K562 (cell line): Measurements from ENCODE around the gene EEPD1. TPM values are rescaled to one million over a fixed set of nuclear protein-coding genes. Genes with fewer than 3 reads are reported as not detected.

Source experiments
- CBX5 ChIP-seq: IDR thresholded peaks from 2 replicates; pipeline ENCODE4 v1.6.1; 2014; ENCODE audit warnings: low read depth, borderline replicate concordance
- DIDO1 ChIP-seq: fragments of 450-650 bp; IDR thresholded peaks from 2 replicates; pipeline ENCODE4 v1.6.1; 2016; ENCODE audit warnings: low read depth, missing biosample characterization, missing genetic modification characterization
- HBP1 ChIP-seq: fragments of 450-650 bp; formaldehyde crosslinking; IDR thresholded peaks from 2 replicates; pipeline ENCODE4 v1.4.0; 2022; ENCODE audit warnings: missing genetic modification characterization
- HNRNPLL ChIP-seq: fragments of 200-400 bp; formaldehyde crosslinking; IDR thresholded peaks from 2 replicates; pipeline ENCODE4 v1.6.1; 2017; ENCODE audit warnings: low read length, low read depth, mild to moderate bottlenecking; ENCODE audit not compliant: poor library complexity, severe bottlenecking
- KLF16 ChIP-seq: IDR thresholded peaks from 2 replicates; pipeline ENCODE4 v1.6.1; 2016; ENCODE audit warnings: antibody characterized with exemption
- LCOR ChIP-seq: sonication (generic); formaldehyde crosslinking; IDR thresholded peaks from 2 replicates; pipeline ENCODE4 v1.8.0; 2022; ENCODE audit warnings: mild to moderate bottlenecking, missing genetic modification reagents
- NRF1 ChIP-seq, 2 experiments: fragments of 450-650 bp; IDR thresholded peaks in 1 of 2; conservative IDR thresholded peaks in 1 of 2; 2 replicates each; pipeline ENCODE4 v1.6.1; 2014; ENCODE audit warnings: mild to moderate bottlenecking in 2 of 2
- POLR2B ChIP-seq: fragments of 450-650 bp; IDR thresholded peaks from 2 replicates; pipeline ENCODE4 v1.6.1; 2018; ENCODE audit warnings: low read depth; ENCODE audit not compliant: partially characterized antibody
- RBM17 ChIP-seq: fragments of 200-400 bp; formaldehyde crosslinking; IDR thresholded peaks from 2 replicates; pipeline ENCODE4 v1.6.1; 2017; ENCODE audit warnings: low read depth, mild to moderate bottlenecking, low read length, borderline replicate concordance
- RUNX1 ChIP-seq: sonication (generic); IDR thresholded peaks from 2 replicates; pipeline ENCODE4 v1.6.1; 2016; ENCODE audit warnings: antibody characterized with exemption, low read depth
- SMARCC2 ChIP-seq: fragments of 450-650 bp; IDR thresholded peaks from 2 replicates; pipeline ENCODE4 v1.6.1; 2017; ENCODE audit warnings: antibody characterized with exemption, moderate library complexity, mild to moderate bottlenecking, low read depth
- SMC3 ChIP-seq: conservative IDR thresholded peaks from 2 replicates; pipeline ENCODE4 v1.6.1; 2011; ENCODE audit warnings: low read depth, low read length, improper control_type of control experiment; ENCODE audit not compliant: insufficient read depth
- TCF3 ChIP-seq: sonication (generic); formaldehyde crosslinking; IDR thresholded peaks from 2 replicates; pipeline ENCODE4 v1.4.0; 2020; ENCODE audit warnings: mild to moderate bottlenecking, missing genetic modification reagents
- ZNF24 ChIP-seq: fragments of 450-650 bp; IDR thresholded peaks from 2 replicates; pipeline ENCODE4 v1.6.1; 2016
- ZNF431 ChIP-seq: sonication (generic); formaldehyde crosslinking; IDR thresholded peaks from 2 replicates; pipeline ENCODE4 v1.8.0; 2022; ENCODE audit warnings: mild to moderate bottlenecking, missing genetic modification reagents
- ZNF584 ChIP-seq: fragments of 200-800 bp; sonication (Bioruptor generic); IDR thresholded peaks from 2 replicates; pipeline ENCODE4 v1.6.1; 2016; ENCODE audit warnings: low read depth, mild to moderate bottlenecking, missing genetic modification characterization, missing compliant biosample characterization
- ZNF696 ChIP-seq: fragments of 250-450 bp; sonication (Bioruptor Pico); conservative IDR thresholded peaks from 2 replicates; pipeline ENCODE4 v1.4.0; 2020; ENCODE audit warnings: mild to moderate bottlenecking, moderate library complexity
- polyA plus RNA-seq, 8 experiments: library from polyadenylated mRNA; depleted of rRNA in 4 of 8; stranded (reverse) in 5 of 8; unstranded in 3 of 8; fragments of >200 nt; fragmentation: Nextera tagmentation in 2 of 8; fragmentation: Illumina TruSeq in 1 of 8; extraction: Ambion mirVana in 2 of 8; extraction: Trizol in 1 of 8; gene quantifications; 2 replicates each; pipeline versions ENCODE4 v1.2.1 to v1.2.3, GENCODE V29; 2011 to 2014; ENCODE audit warnings: inconsistent platforms in 1 of 8, missing spikeins in 1 of 8
- total RNA-seq, 7 experiments: library from RNA; depleted of rRNA in 6 of 7; stranded (reverse); fragments of >200 nt in 6 of 7; fragmentation: Illumina TruSeq in 2 of 7; extraction: Trizol in 2 of 7; gene quantifications; 2 replicates each; pipeline versions ENCODE4 v1.2.1 to v1.2.3, GENCODE V29; 2011 to 2021; ENCODE audit warnings: low replicate concordance in 1 of 7
- TF ChIP-seq, protein P1 (sequence below): sonication (generic); formaldehyde crosslinking; IDR thresholded peaks from 2 replicates; pipeline ENCODE4 v1.8.1; 2023; ENCODE audit warnings: missing genetic modification reagents, mild to moderate bottlenecking, borderline replicate concordance
- TF ChIP-seq, protein P2 (sequence below), 3 experiments: IDR thresholded peaks in 2 of 3; conservative IDR thresholded peaks in 1 of 3; 2 replicates each; pipeline ENCODE4 v1.5.1; 2011 to 2012; ENCODE audit warnings: low read length in 3 of 3, mild to moderate bottlenecking in 3 of 3, control low read depth in 2 of 3, improper control_type of control experiment in 1 of 3, inconsistent platforms in 1 of 3, low read depth in 1 of 3, mixed read lengths in 1 of 3, moderate library complexity in 1 of 3; ENCODE audit not compliant: insufficient read depth in 2 of 3

EEPD1 gene
- total and polyA plus RNA-seq, 9 of the 15 experiments (the other 6 are each of a cell fraction or from before 2014, with no cell fraction given) = 0.01 to 1.5 (median 0.74) TPM; not detected in 1

DNA sequence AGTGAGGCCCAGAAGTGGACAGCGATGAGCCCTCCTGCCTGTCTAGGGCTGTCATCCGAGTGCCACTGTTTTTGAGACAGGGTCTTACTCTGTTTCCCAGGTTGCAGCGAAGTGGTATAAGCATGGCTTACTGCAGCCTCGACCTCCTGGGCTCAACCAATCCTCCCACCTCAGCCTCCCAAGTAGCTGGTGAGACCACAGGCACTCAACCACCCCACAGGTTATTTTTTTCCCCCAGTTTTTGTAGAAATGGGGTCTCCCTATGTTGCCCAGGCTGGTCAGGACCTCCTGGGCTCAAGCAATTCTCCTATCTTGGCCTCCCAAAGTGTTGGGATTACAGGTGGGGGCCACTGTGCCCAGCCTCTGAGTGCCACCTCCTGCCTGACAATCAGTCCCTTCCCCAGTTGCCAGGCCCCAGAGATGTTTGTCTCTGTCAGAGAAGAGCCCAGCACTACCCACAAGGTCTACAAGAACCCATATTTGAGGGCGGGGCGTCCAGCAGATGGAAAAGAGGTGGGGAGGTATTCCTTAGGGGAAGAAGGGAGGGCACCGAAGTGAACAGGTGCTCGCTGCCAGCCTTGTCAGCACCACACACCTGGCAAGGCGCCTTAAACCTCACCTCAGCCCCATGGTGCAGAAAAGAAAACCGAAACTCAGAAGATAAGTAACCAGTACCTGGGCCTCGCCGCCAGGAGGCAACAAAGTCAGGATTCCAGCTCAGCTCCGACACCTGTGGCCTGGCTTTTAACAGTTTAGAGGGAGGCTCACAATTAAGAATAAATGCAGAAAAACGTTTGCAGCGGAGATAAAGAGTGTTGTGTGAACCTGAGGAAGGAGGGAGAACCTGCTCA, 159.2 kb downstream of the EEPD1 start (continued):
- peak; percentile 61 for TF ChIP-seq SMC3
- peak; percentile 48; the same call in 1 of the 2 replicates for TF ChIP-seq DIDO1 (tag)
- TF ChIP-seq SMARCC2 = no peak
- TF ChIP-seq HNRNPLL = no peak
- TF ChIP-seq RUNX1 = no peak
- TF ChIP-seq, protein P1, sequence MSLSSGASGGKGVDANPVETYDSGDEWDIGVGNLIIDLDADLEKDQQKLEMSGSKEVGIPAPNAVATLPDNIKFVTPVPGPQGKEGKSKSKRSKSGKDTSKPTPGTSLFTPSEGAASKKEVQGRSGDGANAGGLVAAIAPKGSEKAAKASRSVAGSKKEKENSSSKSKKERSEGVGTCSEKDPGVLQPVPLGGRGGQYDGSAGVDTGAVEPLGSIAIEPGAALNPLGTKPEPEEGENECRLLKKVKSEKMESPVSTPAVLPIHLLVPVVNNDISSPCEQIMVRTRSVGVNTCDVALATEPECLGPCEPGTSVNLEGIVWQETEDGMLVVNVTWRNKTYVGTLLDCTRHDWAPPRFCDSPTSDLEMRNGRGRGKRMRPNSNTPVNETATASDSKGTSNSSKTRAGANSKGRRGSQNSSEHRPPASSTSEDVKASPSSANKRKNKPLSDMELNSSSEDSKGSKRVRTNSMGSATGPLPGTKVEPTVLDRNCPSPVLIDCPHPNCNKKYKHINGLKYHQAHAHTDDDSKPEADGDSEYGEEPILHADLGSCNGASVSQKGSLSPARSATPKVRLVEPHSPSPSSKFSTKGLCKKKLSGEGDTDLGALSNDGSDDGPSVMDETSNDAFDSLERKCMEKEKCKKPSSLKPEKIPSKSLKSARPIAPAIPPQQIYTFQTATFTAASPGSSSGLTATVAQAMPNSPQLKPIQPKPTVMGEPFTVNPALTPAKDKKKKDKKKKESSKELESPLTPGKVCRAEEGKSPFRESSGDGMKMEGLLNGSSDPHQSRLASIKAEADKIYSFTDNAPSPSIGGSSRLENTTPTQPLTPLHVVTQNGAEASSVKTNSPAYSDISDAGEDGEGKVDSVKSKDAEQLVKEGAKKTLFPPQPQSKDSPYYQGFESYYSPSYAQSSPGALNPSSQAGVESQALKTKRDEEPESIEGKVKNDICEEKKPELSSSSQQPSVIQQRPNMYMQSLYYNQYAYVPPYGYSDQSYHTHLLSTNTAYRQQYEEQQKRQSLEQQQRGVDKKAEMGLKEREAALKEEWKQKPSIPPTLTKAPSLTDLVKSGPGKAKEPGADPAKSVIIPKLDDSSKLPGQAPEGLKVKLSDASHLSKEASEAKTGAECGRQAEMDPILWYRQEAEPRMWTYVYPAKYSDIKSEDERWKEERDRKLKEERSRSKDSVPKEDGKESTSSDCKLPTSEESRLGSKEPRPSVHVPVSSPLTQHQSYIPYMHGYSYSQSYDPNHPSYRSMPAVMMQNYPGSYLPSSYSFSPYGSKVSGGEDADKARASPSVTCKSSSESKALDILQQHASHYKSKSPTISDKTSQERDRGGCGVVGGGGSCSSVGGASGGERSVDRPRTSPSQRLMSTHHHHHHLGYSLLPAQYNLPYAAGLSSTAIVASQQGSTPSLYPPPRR (CRISPR knock-in tag) = no peak
- no peak for TF ChIP-seq ZNF431 (CRISPR knock-in tag)
- TF ChIP-seq HBP1 = no peak
- TF ChIP-seq ZNF24 = no peak
- no peak for TF ChIP-seq POLR2B
- TF ChIP-seq TCF3 (CRISPR knock-in tag) = no peak
- TF ChIP-seq RBM17 = no peak
- TF ChIP-seq ZNF696 (CRISPR knock-in tag) = no peak
- TF ChIP-seq, protein P2, sequence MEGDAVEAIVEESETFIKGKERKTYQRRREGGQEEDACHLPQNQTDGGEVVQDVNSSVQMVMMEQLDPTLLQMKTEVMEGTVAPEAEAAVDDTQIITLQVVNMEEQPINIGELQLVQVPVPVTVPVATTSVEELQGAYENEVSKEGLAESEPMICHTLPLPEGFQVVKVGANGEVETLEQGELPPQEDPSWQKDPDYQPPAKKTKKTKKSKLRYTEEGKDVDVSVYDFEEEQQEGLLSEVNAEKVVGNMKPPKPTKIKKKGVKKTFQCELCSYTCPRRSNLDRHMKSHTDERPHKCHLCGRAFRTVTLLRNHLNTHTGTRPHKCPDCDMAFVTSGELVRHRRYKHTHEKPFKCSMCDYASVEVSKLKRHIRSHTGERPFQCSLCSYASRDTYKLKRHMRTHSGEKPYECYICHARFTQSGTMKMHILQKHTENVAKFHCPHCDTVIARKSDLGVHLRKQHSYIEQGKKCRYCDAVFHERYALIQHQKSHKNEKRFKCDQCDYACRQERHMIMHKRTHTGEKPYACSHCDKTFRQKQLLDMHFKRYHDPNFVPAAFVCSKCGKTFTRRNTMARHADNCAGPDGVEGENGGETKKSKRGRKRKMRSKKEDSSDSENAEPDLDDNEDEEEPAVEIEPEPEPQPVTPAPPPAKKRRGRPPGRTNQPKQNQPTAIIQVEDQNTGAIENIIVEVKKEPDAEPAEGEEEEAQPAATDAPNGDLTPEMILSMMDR (IDR thresholded peaks at IDR 0.05 in 2 of 3, conservative IDR thresholded peaks at IDR 0.05 in 1 of 3; ENCODE audit: insufficient read depth in 2 of 3, low read depth in 1 of 3, low read length in 3 of 3) = peak; percentile 83 to 89 (median 84)
- 0 out of 2 replicates have a peak, but pooled peaks have one; percentile 24 for TF ChIP-seq KLF16
- no peak for TF ChIP-seq NRF1 (conservative IDR thresholded peaks at IDR 0.05 in 1 of 2, IDR thresholded peaks at IDR 0.05 in 1 of 2)
- no peak for TF ChIP-seq ZNF584
- no peak for TF ChIP-seq CBX5
- no peak for TF ChIP-seq LCOR (CRISPR knock-in tag)
